Islet of Langerhans (tissue), 1 donor: ENCODE results near the gene AJM1.

Experiments used
- FAIRE-seq: peaks from one replicate; lab custom pipeline; 2011; peaks lifted over from hg19 to GRCh38; lab: Jason Lieb, UNC

Gene AJM1

DNA sequence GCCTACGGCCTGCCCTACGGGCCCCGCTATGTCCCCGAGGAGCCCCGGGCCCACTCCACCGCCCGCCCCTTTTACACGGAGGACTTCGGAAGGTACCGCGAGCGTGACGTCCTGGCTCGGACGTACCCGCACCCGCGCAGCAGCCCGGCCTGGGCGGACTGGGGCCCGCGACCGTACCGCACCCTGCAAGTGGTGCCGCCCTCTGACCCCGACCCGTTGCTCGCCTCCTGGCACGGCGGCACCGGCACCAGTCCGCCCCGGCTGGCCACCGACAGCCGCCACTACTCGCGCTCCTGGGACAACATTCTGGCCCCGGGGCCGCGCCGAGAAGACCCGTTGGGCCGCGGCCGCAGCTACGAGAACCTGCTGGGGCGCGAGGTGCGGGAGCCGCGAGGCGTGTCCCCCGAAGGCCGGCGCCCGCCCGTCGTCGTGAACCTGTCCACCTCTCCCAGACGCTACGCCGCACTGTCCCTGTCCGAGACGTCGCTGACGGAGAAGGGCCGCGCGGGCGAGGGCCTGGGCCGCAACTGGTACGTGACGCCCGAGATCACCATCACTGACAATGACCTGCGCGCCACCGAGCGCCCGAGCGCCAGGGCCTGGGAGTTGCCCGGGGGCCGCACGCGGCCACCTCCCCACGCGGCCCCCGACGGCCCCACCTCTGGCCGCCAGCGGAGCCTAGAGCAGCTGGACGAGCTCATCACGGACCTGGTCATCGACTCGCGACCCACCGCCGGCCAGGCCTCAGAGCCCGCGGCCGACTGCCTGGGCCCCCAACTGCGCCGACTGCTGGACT lies 3.4 kb downstream of the AJM1 start:
- no peak for FAIRE-seq

DNA sequence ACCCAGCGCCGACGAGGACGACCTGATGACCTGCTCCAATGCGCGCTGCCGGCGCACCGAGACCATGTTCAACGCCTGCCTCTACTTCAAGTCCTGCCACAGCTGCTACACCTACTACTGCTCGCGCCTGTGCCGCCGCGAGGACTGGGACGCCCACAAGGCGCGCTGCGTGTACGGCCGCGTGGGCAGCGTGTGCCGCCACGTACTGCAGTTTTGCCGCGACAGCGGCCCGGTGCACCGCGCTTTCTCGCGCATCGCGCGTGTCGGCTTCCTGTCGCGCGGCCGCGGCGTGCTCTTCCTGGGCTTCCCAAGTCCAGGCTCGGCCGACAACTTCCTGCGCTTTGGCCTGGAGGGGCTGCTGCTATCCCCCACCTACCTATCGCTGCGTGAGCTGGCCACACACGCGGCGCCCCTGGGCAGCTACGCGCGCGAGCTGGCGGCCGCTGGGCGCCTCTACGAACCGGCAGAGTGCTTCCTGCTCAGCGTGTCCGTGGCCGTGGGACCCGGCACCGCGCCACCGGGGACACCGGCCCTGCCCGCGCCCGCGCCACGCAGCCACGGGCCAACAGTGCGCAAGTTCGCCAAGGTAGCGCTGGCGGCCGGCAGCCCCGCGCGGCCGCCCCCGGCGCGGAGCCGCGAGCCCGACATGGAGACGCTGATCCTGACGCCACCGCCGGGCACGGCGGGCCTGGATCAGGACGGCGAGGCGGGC lies 4.3 kb downstream of the AJM1 start:
- no peak for FAIRE-seq

DNA sequence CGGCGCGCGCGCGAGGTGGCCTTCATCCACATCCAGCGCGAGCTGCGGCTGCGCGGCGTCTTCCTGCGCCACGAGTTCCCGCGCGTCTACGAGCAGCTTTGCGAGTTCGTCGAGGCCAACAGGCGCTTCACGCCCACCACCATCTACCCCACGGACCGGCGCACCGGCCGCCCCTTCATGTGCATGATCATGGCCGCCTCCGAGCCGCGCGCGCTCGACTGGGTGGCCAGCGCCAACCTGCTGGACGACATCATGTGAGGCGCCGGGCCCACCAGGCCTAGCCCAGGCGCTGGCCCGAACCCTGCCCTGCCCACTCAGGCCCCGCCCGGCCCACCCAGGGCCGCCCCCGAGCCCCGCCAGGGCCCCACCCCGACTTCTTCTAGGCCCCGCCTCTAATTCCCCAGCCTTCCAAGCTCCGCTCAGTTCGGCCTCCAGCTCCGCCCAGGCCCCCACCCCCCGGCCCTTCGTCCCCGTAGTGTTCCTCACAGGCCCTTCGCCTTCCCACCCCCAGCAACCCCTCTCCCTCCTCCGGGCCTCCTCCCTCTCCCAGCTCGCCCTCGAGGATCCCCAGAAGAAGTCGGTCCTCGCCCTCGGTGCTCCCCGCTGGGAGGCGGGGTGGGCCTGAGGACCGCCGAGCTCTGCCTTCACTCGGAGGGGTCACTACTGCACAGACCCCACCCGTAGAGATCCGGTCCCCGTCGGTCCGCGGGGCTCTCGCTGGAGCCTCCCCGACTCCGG lies 5.0 kb downstream of the AJM1 start:
- no peak for FAIRE-seq

DNA sequence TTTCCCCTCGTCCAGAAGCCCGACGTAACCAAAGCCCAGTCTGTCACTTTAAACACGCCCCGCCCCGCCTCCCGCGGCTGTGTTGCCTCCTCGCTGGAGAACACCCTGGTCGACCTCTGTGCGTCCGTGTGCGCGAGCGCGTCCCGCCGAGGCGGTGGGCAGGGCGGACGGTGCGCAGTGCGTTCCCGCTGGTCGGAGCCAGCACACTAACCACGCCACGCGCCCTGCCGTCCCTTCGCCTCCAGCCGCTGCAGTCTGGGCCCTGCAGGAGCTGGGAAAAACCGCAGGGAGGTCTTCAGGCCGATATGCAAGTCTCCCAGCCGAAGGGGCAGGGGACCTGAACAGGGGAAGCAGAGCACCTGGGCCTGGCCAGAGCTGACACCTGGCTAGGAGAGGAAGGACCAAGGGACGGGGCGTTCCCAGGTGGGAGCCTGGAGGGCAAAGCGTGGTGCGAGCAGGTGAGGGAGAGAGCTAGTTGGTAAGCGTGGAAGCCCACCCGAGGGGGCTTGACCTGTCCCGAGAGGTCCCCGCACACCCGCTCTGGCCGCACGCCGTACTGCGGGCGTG lies 5.6 kb downstream of the AJM1 start:
- no peak for FAIRE-seq

DNA sequence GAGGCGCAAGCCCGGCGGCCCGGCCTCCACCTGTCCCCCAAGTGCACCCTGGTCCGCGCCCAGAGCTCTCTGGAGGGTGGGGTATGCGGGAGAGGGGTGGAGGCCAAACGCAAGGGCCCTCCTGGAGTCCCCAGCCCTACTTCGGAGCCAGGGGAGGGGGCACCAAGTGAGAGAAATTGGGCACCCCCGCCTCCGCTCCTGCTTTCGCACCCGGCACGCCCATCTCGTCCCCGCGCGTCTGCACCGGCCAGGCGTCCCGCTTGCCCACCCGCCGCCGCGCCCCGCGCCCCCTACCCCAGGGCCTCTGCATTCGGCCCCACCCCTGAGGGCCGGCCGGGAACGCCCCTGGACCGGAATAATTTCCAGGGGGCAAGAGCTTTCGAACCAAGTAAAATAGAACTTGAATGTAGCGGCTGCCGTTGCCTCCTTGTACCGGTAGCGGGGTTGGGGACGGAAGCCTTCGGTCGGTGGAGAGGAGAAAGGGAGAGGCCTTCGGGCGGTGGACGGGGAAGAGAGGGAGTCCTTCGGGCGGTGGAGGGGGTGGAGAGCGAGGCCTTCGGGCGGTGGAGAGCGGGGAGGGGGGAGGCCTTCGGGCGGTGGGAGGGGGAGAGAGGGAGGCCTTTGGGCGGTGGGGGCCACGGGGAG lies 6.2 kb downstream of the AJM1 start:
- FAIRE-seq, result no peak

DNA sequence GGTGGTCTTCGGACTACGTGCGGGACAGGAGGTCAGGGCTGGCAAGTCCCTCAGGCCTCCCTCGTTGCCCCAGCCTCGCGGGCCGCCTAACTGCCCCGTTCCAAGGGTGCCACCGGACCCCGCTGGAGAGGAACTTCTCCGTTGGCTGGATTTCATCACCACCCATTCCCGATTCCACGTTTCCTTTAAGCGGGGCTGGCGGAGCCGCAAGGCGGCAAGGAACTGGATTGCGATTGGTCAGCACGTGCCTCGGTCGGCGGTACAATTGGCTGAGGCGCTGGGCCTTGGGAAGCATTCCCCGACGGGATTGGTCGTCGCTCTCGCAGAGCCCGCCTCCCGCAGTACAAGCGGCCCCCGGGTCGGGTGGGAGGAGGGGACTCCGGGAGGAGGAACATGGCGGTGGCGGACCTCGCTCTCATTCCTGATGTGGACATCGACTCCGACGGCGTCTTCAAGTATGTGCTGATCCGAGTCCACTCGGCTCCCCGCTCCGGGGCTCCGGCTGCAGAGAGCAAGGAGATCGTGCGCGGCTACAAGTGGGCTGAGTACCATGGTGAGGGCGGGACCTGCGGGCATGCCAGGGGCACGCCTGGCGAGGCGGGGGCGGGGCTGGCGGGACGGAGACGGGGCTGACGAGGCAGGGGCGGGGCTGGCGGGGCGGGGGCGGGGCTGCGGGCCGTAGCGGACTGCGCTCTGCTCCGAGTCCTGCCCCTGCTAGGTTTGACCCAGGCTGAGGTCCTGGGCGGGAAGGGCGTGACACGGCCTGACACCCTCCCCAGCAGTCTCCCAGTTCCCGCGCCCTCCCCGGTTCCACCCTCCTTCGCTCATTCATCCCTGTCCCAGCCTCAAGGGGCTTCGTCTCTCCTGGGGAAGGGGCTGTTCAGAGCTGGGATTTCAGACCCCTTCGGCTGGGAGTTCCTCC lies 7.0 kb downstream of the AJM1 start, which contains the start of gene PHPT1:
TSS of gene PHPT1 (plus strand) at position 372 of the 922 bp plus-strand sequence. CDS start at position 394, 22 bp downstream.
- peak; percentile 98 for FAIRE-seq

DNA sequence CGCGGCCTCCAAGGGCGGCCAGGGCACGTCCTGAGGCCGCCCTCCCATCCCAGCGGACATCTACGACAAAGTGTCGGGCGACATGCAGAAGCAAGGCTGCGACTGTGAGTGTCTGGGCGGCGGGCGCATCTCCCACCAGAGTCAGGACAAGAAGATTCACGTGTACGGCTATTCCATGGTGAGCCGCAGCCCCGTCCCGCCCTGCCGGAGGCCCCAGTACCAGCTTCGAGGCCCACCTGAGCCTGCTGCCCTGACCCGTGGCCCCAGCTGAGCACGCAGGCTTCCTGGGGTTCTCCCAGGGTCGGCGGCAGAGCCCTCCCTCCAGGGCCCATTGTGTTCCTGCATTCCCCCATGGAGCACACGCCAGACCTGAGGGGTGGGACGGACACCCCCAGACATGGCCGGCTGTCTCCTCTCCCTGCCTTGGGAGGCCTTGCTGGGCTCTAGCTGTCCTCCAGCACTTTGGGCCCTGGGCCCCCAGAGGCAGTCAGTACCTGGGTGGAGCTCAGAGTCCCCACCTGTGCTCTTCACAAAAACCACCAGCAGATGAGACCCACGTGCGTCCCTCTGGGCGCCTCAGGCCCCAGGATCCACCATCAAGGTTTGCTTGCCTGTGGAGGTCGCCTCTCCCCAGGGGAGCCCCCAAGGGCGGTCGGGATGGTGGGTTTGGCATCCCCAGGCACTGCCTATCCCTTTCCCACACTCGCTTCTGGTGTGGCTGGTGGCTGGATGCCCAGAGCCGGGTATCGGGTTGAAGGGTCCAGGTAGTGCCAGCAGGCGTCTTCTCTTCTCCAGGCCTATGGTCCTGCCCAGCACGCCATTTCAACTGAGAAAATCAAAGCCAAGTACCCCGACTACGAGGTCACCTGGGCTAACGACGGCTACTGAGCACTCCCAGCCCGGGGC lies 7.9 kb downstream of the AJM1 start:
- FAIRE-seq, result no peak

DNA sequence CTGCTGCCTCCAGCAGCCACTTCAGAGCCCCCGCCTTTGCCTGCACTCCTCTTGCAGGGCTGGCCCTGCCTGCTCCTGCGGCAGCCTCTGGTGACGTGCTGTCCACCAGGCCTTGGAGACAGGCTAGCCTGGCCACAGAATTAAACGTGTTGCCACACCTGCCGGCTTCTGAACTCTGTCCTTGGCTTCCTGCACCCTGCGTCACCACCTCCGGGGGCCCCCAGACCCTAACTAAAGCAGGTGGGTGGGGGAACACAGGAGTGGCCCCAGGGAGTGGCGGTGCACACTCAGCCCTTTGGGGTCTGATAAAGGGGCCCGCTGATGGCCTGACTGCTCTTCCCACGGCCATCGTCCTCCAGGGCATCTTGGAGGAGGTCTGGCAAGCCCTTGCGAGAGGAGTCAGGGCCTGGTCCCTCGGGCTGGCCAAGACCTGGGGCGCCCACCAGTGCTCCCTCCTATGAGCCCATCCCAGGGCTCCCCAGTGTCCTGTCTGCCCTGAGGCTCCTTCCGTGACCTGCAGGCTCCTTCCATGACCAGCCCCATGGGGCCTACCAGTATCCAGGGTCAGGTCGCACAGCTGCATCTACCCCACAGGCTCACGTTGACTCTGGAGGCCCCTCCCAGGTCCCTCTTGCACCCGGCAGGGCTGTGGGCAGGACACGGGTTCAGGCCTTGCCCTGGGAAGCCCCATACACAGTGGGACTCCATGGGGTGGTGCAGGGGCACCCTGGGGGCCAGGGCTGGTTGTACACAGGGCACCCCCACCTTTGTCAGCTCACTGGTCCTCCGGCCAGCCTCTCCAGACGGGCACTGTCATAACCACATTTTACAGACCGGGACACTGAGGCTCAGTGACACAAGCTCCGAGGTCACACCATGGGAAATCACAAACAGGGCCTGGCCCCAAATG lies 8.8 kb downstream of the AJM1 start:
- no peak for FAIRE-seq

DNA sequence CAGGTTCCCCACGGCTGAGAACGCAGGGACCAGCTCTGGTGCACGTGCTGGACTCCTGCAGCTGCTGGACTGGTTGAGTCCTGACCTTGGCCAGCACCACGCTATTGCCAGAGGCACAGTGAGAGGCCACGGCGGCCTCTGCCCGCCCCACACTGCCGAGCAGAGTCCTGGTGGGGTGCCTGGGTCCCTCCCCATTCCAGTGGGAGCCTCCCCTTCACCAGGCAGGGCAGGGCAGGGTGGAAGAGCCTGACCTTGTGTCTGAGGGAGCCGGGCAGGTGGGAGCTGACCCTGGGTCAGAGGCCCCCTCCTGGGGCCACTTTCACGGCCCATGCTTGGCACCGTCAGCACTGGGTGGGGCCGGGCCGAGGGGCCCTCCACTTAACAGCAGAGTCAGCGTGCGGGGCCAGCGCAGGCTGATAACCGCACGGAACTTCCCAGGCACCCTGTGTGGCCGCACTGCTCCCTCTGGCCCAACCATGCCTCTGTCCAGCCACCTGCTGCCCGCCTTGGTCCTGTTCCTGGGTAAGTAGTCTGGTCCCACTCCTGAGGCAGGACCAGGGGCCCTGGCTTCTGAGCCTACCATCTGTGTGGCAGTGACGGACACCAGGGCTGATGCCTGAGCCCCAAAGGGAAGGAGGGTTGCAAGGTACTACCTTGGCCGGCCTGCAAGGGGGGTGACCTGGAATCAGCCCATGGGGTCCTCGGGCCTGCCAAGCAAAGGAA lies 9.8 kb downstream of the AJM1 start, which contains the start of gene MAMDC4:
TSS of gene MAMDC4 (plus strand) at position 406 of the 723 bp plus-strand sequence. CDS start at position 477, 71 bp downstream.
- no peak for FAIRE-seq

DNA sequence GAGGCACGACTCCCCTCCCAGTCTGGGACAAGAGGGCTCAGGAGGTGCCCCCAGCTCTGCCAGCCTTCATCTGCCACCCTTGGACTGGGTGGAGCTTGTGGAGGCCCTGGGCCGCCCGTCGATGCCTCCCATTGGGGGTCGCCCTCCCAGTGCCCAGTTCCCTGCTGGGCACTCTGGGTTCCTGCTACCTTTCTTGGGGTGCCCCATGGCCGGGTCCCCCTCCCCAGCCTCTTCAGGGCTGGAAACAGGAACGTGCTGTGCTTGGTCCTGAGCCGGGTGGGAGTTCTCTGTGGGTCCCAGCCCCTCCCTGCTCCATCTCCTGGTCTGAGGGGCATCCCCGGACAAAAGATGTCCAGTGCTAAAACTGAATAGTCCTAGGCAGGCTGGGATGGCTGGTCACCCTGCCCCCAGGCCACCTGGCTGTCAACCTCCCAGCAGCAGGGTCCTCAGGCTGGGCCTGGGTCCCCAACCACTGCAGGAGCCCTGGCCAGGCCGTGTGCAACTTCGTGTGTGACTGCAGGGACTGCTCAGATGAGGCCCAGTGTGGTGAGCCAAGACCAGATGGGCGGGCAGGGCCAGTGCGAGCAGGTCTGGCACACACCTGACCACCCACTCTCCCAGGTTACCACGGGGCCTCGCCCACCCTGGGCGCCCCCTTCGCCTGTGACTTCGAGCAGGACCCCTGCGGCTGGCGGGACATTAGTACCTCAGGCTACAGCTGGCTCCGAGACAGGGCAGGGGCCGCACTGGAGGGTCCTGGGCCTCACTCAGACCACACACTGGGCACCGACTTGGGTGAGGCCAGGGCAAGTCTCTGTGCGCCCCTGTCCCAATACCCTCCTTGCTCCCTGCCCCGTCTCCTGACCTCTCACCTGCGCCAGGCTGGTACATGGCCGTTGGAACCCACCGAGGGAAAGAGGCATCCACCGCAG lies 10.7 kb downstream of the AJM1 start:
- FAIRE-seq, result no peak

DNA sequence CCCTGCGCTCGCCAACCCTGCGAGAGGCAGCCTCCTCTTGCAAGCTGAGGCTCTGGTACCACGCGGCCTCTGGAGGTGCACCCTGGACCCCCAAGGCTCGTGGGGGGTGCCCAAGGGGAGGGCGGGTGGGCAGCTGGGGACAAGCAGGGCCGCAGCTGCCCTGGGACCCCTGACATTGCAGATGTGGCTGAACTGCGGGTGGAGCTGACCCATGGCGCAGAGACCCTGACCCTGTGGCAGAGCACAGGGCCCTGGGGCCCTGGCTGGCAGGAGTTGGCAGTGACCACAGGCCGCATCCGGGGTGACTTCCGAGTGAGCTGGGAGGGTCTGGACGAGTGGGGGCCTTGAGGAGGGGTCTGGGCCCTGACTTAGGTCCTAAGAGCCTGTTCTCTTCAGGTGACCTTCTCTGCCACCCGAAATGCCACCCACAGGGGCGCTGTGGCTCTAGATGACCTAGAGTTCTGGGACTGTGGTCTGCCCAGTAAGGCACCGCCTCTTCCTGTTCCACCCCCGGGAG lies 11.4 kb downstream of the AJM1 start:
- no peak for FAIRE-seq

DNA sequence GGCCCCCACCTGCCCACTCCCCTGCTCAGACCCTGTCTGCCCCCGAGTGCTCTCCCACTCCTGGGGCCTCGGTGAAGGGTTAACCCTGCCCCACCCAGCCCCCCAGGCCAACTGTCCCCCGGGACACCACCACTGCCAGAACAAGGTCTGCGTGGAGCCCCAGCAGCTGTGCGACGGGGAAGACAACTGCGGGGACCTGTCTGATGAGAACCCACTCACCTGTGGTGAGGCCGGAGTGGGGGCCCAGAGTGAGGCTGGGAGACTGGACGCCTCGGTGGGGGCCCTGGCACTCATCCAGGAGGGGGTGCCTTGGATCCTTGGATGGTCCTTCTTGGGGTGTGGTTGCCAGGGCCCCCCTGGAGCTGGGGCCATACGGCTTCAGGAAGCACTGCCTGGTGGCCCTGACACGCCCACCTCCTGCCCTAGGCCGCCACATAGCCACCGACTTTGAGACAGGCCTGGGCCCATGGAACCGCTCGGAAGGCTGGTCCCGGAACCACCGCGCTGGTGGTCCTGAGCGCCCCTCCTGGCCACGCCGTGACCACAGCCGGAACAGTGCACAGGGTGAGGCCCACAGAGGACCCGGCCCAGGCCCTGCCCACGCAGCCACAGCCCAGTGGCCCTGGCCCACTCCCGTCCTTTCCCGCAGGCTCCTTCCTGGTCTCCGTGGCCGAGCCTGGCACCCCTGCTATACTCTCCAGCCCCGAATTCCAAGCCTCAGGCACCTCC lies 12.0 kb downstream of the AJM1 start:
- no peak for FAIRE-seq

DNA sequence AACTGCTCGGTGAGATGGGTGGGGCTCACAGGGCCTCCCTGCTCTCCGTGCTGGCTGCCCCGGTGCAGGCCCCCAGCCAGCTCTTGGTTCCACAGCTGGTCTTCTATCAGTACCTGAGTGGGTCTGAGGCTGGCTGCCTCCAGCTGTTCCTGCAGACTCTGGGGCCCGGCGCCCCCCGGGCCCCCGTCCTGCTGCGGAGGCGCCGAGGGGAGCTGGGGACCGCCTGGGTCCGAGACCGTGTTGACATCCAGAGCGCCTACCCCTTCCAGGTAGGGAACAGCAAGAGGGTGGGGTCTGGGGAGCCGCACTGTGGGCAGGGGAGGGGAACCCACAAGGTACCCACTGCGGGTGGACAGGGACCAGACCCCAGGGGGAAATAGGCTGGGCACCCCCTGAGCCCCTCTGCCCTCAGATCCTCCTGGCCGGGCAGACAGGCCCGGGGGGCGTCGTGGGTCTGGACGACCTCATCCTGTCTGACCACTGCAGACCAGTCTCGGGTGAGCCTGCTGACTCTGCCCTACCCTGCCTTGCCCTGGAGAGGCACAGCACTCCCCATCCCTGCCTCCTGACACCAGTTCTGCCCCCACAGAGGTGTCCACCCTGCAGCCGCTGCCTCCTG lies 12.7 kb downstream of the AJM1 start:
- no peak for FAIRE-seq

DNA sequence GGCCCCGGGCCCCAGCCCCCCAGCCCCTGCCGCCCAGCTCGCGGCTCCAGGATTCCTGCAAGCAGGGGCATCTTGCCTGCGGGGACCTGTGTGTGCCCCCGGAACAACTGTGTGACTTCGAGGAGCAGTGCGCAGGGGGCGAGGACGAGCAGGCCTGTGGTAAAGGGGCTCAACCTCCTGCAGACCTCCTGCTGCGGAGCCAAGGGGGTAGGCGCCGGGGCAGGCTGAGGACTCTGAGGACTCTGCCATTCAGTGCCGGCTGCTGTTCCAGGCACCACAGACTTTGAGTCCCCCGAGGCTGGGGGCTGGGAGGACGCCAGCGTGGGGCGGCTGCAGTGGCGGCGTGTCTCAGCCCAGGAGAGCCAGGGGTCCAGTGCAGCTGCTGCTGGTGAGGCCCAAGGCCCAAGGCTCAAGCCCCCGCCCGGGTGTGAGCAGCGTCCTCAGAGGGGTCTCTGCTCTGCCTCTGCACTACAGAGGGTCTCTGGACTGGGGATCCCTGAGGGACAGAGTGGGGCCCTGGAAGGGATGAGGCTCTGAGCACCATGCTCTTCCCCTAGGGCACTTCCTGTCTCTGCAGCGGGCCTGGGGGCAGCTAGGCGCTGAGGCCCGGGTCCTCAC lies 13.3 kb downstream of the AJM1 start:
- no peak for FAIRE-seq

DNA sequence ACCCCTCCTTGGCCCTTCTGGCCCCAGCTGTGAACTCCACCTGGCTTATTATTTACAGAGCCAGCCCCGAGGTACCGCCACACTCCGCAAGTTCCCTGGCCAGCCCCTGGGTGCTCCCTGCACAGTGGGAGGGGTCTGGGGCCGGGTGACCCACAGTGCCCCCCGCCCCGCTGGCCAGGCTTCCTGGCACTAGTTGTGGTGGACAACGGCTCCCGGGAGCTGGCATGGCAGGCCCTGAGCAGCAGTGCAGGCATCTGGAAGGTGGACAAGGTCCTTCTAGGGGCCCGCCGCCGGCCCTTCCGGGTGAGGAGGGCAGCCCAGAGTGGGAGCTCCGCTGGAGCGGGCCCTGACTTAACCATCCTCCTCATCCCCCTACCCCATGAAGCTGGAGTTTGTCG lies 13.8 kb downstream of the AJM1 start:
- FAIRE-seq, result no peak
